HG03064 (cell line): Measurements from ENCODE around the gene DIABLO.
"Not testable (repeated sequence)": the region's sequence is repeated elsewhere in the genome, so short reads cannot be mapped to it uniquely, and the experiment has no call there.

ENCODE experiments used
- ATAC-seq: cut with Tn5 transposase; IDR thresholded peaks from one replicate; pipeline ENCODE4 v1.9.1; 2021; ENCODE audit warnings: low read depth; ENCODE audit not compliant: unreplicated experiment

Gene DIABLO

DNA sequence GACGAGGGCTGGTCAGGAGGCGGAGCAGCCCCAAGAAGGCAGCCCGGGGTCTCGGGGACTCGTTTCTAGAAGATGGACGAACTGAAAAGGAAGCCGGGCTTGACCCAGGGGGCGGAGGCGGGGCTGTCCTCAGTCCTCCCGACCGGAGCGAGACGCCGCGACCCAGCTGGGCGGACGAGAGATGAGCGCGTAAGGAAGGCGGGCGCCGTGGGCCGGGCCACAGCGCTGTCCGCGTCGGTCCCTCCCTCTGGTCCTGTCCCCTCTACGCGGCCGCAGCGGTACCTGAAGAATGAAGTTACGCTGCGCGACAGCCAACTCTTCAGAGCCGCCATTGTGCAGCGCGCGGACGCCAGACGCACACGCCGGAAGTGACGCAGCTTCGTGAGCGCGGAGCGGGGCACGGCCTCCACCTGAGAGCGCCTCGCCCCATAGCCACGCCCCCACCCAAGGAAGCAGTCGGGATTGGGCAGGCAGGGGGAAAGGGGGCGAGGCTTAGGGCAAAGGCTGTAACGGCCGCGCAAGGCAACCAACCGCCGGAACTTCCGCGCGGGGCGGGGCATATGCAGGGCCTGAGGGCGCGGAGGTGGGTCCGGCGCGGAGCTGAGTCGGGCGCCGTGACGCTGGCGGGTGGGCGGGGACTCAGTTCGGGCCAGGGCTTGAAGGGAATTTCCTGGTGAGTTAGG, at the start of gene DIABLO:
DIABLO (minus strand) TSS at position 370 of the 683 bp plus-strand sequence; CDS start at position 332, 38 bp downstream.
- peak; percentile 88 for ATAC-seq

- ATAC-seq = no peak
Measured at GRCh38 chr12:122275459-122275858, 49.6 kb upstream of the DIABLO start.

DNA sequence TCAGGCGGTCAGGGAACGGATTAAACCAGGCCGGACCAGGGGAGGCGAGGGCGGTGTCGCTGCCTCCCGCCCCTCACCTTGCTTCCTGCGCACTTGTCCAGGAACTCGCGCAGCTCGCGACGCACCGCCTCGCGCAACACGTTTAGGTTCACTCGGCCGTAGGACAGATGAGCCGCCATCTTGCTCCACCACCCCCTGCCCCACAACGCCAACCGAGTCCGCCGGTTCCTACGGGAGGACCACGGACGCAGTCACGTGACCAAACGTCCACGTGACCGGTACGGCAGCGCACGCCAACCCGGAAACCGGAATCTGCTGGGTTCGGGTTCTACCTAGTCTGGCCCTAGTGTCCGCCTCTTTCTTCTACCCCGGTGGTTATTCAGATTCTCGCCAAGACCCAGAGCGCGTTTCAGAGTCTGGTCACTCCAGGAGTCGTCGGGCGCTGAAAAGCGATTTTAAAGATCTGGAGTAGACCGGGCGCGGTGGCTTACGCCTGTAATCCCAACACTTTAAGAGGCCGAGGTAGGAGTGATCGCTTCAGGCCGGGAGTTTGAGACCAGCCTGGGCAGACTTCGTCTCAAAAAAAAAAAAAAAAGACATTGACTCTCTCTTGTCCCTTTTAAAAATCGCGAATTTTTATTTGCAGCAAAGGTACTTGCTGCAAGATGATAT, 40.5 kb upstream of the DIABLO start, which contains the start of gene VPS33A:
VPS33A (minus strand) TSS at position 265 of the 672 bp plus-strand sequence; CDS start at position 179, 86 bp downstream.
- ATAC-seq = peak; percentile 79

- peak; percentile 31 for ATAC-seq
Measured at GRCh38 chr12:122265886-122266229, 40.0 kb upstream of the DIABLO start.

GRCh38 chr12:122265476-122265875, 39.6 kb upstream of the DIABLO start:
- ATAC-seq = no peak

DNA sequence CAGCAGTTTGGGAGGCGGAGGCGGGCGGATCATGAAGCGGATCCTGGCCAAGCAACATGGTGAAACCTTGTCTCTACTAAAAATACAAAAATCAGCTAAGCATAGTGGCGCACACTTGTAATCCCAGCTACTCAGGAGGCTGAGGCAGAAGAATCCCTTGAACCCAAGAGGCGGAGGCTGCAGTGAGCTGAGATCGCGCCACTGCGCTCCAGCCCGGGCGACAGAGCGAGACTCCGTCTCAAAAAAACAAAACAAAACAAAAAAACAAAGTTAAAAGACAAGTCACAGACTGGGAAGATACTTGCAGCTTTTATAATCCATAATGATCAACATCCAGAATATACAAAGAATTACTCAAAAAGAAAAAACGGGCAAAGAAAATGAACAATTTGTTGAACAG, 34.9 kb upstream of the DIABLO start:
- not testable (repeated sequence) for ATAC-seq

GRCh38 chr12:122258939-122259338, 33.1 kb upstream of the DIABLO start:
- ATAC-seq = not testable (repeated sequence)

DNA sequence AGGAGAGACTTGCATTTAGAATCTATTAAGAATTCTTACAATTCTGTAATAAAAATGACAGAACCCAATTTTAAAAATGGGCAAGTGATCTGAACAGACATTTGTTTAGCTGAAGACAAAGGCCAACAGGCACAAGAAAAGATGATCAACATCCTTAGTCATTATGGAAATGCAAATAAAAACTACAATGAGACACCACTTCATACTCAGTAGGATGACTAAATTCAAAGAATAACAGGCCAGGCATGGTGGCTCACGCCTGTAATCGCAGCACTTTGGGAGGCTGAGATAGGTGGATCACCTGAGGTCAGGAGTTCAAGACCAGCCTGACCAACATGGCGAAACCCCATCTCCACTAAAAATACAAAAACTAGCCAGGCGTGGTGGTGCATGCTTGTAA, 32.6 kb upstream of the DIABLO start:
- ATAC-seq = not testable (repeated sequence)

DNA sequence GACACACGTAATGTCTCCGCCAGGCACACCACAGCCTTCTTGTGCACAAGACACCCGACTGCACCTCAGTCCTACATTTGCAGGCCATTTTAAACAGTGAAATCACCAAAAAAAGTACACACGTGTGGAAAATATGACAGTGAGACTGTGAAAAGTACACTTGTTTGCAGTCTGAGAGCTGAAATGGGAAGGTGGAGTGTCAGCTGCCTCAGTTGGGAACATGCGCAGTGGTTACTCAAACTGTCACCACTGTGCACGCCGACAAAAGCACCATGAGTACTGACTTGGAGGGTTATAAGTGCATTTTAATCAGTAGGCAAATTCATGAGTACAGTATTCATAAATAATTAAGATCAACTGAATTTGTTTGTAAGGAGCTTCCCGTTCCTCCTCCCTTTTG, 24.7 kb upstream of the DIABLO start:
- ATAC-seq = no peak

DNA sequence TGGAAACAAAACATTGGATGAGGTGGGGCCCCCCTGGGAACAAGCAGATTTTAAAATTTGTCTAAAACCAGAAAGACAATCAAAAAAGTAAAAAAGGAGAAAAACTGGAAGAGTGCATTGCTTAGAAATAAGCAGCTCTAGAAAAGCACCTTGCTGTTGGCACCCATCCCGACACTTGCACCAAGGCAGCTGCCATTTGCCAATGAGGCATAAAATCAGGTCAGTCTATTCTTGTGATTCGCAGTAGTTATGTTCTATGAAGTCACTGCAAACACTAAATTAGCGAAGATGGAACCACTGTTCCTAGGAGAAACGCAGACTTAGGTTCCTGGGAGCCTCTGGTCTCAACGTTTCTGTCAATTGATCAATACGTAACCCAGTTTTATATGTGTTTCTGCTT, 24.2 kb upstream of the DIABLO start:
- ATAC-seq = no peak

DNA sequence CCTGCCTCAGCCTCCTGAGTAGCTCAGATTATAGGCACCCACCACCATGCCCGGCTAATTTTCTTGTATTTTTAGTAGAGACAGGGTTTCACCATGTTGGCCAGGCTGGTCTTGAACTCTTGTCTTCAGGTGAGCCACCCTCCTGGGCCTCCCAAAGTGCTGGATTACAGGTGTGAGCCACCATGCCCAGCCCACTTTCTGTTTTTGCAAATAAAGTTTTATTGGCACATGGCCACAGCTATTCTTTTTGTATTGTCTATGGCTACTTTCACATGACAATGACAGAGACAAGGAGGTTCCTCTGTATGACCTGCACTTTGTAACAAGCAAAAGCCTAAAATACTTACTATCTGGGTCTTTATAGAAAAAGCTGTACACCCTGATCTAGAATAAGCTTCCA, 19.7 kb upstream of the DIABLO start:
- ATAC-seq = no peak

DNA sequence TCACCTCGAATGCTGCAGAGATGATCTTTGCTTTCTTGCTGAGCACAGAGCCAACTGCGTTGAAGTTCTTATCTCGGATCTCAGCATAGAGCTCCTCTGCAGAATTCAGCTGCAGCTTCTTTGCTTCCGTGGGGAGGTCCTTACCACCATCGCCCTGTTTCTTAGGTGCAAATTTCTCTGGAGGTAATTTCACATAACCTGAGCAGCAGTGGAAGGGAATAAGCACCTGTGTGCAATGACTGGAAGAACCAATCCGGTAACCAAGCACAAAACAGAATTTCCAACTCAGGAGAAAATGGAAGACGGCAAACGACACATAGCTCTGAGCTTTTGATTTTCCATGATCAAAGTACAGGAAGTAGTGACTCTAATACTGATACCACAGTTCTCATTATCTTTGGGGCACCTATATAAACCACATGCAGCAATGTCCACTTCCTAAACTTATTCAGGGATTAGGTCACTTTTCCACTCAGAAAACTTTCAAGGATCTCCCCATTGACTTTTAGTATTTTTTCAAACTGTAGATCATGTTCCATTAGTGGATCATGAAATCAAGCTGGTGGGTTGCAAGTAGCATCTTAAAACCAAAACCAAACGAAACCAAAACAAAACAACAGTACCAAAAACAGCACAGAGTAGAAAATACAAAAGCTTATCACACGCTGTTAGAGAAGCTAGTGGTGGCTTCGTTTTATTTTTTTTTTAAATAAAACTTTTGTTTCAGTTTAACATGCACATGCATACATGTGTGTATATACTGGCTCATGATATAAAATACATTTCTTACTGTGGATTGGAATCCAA, 18.9 kb upstream of the DIABLO start:
- no peak for ATAC-seq

- ATAC-seq = no peak
Measured at GRCh38 chr12:122243965-122244364, 18.1 kb upstream of the DIABLO start.

- no peak for ATAC-seq
Measured at GRCh38 chr12:122238861-122239260, 13.0 kb upstream of the DIABLO start.

GRCh38 chr12:122235741-122236140, 9.9 kb upstream of the DIABLO start:
- ATAC-seq = no peak

DNA sequence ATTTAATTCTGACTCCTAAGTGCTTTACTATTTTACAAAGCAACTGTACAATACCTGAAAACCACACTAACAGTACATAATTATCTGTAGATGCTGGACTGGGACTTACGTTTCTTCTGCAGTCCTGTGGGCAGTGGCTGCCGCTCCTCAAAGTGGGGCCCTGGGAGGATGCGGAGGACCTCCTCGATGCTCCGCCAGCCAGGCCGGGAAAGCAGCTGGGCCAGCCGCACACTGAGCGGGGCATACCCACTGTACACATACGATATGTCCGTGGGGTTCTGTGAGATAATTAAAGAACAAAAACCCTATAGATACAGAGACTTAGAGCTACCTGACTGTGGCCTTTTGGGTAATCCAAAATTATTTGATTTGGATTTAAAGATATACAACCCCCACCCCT, 6.8 kb upstream of the DIABLO start:
- no peak for ATAC-seq

DNA sequence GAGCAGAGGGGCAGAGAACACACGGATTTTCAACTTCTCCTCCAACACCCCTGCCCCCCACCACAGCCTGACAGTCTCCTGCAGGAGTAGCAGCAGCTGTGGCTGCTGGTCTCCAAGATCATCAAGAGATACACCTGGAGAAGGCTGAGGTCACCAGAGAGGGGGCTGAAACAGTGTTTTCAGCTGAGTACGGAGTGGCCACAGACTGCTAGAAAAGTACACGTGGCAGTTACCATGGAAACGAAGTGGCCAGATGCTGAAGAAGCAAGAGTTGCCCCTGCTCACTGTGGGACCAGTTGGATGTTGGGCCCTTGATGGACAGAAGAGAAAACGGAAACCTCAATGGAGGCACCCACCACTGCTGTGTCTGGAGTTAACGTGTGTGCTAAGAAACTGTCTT, 4.9 kb upstream of the DIABLO start:
- no peak for ATAC-seq

DNA sequence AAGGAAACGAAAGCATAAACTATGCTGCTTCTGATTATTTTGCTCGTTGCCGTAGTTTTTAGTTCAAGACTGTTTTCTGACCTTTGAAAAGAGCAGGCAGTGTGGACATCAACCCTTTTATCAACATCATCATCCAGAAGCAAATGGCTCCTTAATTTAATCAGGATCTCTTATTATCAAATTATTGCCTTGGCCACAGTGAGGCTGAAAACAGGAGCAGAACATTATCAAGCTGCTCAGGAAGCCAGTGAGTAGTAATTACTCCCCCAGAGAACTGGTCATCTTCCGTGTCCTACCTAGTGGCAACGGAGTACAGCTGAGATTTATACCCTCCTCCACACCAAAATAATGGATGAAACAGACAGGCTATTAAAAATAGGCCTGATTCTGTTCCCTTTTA, 2.2 kb upstream of the DIABLO start:
- no peak for ATAC-seq

DNA sequence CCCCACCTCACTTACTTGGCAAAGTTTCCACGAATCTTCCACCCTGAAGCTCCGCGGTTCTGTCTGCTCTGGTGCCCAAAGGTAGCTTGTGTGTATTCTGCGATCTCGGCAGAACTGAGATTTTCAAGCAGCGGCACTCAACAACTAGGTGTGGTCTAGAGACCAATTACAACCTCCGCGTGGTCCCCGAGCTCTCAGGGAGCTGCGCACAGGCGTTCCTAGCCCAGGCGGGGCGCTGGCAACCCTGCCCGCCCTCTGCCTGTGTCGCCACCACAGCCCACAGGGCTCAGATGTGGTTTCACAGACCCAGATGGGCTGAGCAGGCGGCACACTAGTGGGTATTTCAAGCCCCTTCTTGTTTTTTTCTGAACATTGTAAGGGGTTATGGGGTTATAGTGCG, 1.5 kb upstream of the DIABLO start:
- ATAC-seq = no peak

DNA sequence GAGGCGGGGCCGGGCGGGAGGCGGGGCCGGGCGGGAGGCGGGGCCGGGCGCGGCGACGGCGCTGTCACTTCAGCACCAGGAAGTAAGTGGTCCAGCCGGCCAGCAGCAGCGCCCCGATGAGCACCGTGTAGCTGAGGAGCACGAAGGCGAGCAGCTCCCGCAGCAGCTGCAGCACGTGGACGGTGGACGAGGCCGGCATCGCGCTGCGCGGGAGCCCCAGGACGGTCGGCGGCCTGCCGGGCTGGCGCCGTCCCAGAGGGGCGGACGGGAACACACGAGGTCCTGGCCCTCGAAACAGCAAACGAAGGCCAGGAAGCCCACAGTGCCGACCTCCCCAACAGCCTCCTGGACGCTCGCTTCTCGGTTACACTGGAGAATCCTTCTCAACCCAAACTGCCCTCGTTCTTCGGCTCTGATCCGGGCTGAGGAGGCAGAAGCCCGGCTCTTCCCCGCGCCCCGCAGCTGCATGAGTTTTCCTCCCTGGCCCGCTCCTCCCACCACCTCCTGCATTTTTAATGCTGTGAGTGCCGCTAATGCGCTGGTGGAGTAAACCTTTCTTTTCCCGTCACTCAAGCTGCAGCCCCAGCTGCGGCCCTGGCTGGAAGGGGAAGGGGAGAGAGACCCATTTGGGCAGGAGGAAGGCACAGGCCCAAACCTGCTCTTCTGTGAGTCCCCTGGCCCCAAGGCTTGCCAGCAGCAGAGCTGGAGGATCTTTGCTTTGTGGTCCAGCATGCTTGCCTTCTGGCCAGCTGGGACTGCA, 694 bp upstream of the DIABLO start:
- no peak for ATAC-seq

DNA sequence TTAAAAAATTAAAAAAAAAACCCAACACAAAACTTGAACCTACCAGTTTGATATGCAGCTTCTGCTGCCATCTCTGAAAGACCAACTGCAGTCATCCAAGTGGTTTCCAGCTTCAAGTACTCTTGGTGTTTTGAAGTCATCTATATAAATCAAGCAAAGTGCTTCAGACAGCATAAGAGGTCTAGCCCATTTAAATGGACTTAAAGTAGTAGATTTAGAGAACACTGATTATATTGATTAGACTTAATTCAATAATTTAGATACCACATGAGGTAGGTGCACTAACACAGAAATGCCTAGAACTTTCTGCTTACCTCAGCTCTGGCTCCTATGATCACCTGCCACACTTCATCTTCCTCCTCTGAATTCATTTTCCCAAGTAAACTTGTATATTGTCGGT, 9.4 kb downstream of the DIABLO start:
- ATAC-seq = no peak
